GM19328 (cell line): ENCODE measurements around the gene VAV3.

Experiments used
- ATAC-seq: cut with Tn5 transposase; IDR thresholded peaks from one replicate; pipeline ENCODE4 v1.9.1; 2021; ENCODE audit warnings: mild to moderate bottlenecking, moderate library complexity; ENCODE audit not compliant: unreplicated experiment

Gene VAV3

GRCh38 chr1:107545056-107545577 is 419.9 kb downstream of the VAV3 start:
- ATAC-seq = no peak

GRCh38 chr1:107544285-107544684 is 420.7 kb downstream of the VAV3 start:
- ATAC-seq = no peak

- no peak for ATAC-seq
These were observed 423.6 kb downstream of the VAV3 start for GRCh38 chr1:107541412-107541811.

GRCh38 chr1:107538502-107538901 is 426.5 kb downstream of the VAV3 start:
- ATAC-seq = no peak

- no peak for ATAC-seq
These were observed 428.7 kb downstream of the VAV3 start for GRCh38 chr1:107536266-107536665.

GRCh38 chr1:107535091-107535490 is 429.9 kb downstream of the VAV3 start:
- no peak for ATAC-seq

- no peak for ATAC-seq
These were observed 430.3 kb downstream of the VAV3 start for GRCh38 chr1:107534632-107535031.

GRCh38 chr1:107533436-107533835 is 431.5 kb downstream of the VAV3 start:
- no peak for ATAC-seq

- no peak for ATAC-seq
These were observed 432.7 kb downstream of the VAV3 start for GRCh38 chr1:107532318-107532717.

- ATAC-seq = no peak
These were observed 433.7 kb downstream of the VAV3 start for GRCh38 chr1:107531065-107531908.

GRCh38 chr1:107530543-107530942 is 434.4 kb downstream of the VAV3 start:
- no peak for ATAC-seq

- peak; percentile 91 for ATAC-seq
These were observed 435.4 kb downstream of the VAV3 start for GRCh38 chr1:107529511-107530149.

GRCh38 chr1:107526524-107527198 is 438.3 kb downstream of the VAV3 start:
- no peak for ATAC-seq

- no peak for ATAC-seq
These were observed 439.0 kb downstream of the VAV3 start for GRCh38 chr1:107525961-107526360.

GRCh38 chr1:107525145-107525544 is 439.8 kb downstream of the VAV3 start:
- no peak for ATAC-seq

- ATAC-seq = no peak
These were observed 440.7 kb downstream of the VAV3 start for GRCh38 chr1:107524301-107524700.

- no peak for ATAC-seq
These were observed 441.2 kb downstream of the VAV3 start for GRCh38 chr1:107523736-107524135.

- no peak for ATAC-seq
These were observed 441.9 kb downstream of the VAV3 start for GRCh38 chr1:107523061-107523460.
